AG09309 (cell line): ENCODE results near the gene FOXO6.

ENCODE experiments used
- DNase-seq: peaks from one replicate; pipeline ENCODE4 v3.0.0-alpha.2; 2010; ENCODE audit warnings: low read depth
- H3K4me3 ChIP-seq: 2 replicates; pipeline ENCODE4 v1.5.1; 2011; ENCODE audit warnings: mild to moderate bottlenecking, low read depth, low read length, moderate library complexity; ENCODE audit not compliant: control insufficient read depth
- TF ChIP-seq, protein P1 (sequence below): IDR thresholded peaks from 2 replicates; pipeline ENCODE4 v1.5.1; 2011; ENCODE audit warnings: mild to moderate bottlenecking, low read depth, low read length, inconsistent platforms; ENCODE audit not compliant: insufficient read depth, control insufficient read depth; ENCODE audit errors: missing control alignments

The FOXO6 gene

DNA sequence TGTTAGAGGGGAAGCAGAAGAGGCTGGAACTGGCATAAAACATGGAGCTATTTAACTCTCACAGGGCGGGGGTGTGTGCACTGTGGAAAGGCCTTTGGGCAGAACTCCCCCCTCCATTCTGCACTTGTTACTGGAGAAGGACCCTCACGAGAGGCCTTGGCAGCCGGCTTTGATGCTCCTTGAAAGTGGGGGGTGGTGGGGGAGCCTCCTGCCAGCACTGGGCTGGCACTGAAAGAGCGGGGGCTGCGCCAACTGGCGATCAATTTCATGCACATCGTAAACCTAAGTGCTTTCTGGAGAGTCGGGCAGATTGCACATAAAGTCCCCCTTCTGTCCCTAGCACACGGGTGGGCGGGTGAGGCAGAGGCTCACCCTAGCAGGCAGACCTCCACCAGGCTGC lies 28.9 kb downstream of the FOXO6 start:
- no peak for DNase-seq
- TF ChIP-seq, protein P1, sequence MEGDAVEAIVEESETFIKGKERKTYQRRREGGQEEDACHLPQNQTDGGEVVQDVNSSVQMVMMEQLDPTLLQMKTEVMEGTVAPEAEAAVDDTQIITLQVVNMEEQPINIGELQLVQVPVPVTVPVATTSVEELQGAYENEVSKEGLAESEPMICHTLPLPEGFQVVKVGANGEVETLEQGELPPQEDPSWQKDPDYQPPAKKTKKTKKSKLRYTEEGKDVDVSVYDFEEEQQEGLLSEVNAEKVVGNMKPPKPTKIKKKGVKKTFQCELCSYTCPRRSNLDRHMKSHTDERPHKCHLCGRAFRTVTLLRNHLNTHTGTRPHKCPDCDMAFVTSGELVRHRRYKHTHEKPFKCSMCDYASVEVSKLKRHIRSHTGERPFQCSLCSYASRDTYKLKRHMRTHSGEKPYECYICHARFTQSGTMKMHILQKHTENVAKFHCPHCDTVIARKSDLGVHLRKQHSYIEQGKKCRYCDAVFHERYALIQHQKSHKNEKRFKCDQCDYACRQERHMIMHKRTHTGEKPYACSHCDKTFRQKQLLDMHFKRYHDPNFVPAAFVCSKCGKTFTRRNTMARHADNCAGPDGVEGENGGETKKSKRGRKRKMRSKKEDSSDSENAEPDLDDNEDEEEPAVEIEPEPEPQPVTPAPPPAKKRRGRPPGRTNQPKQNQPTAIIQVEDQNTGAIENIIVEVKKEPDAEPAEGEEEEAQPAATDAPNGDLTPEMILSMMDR = no peak

DNA sequence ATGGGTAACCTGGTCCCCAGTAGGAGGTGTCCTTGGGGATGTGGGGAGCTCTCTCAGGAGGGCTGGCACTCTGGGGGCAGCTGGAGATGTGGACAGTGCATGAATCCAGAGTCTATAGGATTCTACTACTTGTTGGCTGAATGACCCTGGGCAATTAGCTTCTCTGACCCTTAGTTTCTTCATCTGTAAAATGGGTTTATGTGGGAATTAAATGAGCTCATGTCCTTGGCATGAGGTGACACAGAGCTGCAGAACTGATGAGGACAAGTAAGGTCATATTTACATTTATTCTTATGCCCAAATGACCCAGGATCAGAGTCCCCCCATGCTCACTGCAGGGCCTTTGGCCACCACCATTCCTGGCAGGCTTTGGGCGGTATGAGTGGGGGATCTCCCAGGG lies 29.3 kb downstream of the FOXO6 start:
- TF ChIP-seq, protein P1 = no peak
- DNase-seq = no peak
- no peak overlapping the region for H3K4me3 ChIP-seq

More for the DNA sequence above, 28.9 kb downstream of the FOXO6 start:
- no peak overlapping the region for H3K4me3 ChIP-seq

DNA sequence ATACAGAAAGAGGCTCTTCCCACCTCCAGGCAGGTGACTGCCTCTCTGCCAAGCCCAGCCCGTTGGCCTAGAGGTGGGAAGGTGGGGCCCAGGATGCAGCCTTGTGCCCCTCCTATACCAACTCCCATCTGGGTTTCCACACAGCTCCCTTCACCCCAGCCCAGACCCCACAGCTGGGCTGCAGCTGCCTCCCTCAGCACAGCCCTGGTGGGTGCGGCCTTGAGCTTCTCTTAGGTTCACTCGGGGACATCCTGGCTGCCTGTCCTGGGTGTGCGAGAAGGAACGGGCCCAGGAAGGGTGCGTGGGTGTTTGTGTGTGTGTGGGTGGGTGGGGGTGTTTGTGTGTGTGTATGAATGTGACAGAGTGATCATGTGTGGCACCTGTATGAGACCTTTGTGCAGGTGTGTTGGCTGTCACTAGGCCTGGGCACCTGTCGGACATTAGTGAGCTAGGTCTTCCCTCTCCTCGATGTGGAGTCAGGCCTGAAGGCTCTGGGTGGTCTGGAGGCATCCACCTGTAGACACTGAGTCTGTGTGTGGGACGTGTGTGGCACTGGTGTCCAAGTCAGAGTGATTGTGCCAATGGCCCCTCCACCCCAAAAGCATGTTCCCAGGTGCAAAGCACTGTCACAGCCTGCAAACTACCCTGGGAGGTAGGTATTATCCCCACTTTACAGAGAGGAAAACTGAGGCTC lies 30.7 kb downstream of the FOXO6 start:
- DNase-seq = no peak
- TF ChIP-seq, protein P1 = no peak
- H3K4me3 ChIP-seq = no peak overlapping the region

DNA sequence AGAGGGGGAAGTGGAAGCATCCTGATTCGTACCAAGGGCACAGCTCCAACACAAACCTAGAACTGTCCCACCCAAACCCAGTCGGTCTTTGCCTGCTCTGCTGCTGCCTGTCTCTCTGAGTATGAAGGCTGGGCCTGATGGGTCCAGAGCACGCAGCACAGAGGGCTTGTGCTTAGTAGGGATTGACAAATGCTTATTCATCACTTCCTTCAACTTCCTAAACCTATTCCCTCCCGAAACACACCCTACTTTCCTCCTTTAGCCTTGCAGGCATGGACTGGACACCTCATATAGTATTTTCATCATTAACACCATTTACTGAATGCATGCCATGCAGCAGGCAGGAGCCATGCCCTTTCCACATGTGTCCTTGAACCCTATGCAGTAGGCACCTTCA lies 31.3 kb downstream of the FOXO6 start:
- TF ChIP-seq, protein P1 = no peak
- DNase-seq = no peak
- H3K4me3 ChIP-seq = no peak overlapping the region

DNA sequence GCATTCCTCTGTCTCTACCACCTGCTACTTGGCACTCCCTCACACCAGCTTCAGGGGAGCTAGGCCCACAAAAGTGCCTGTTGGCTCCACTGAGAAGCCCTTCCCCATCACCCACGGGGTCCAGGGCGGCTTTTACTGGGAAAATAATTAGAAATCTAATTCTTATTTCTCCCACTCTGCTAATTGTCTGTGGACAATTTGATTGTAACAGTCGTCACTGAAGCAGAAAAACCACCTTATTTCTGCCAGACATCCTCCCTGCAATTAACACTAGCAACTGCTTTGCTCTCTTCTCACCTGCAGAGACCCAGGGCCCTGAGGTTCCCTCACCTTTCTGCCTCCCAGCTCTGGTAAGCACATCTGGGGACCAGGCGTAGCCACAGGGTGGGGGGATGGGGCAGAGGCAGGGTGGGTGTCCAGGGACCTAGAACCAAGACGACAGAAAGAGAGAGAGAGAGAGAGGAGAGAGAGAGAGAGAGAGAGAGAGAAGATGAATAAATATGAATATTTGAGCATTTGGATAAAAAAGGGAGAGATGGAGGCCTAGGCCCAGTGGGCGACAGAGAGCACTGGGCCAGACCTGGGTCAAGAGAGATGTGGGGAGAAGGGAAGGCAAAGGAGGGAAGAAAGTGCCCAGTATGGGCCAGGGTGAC lies 32.6 kb downstream of the FOXO6 start:
- no peak overlapping the region for H3K4me3 ChIP-seq
- TF ChIP-seq, protein P1 = no peak
- DNase-seq = no peak

DNA sequence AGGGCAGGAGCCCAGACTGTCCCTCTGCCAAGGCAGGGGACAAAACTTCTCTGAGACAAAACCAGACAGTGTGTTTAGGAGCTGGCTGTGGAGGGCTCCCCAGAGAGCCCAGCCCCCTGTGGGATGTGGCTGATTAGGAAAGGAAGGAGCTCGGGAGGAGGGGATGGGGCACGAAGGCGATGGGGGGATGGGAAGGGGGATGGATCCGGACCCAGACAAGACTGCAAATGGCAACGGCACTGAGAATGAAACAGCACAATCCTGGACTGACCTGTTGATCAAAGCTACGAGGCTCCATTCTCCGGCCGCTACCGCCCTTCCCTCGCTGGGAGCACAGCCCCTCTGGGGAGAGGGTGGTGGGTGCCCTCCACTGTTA lies 33.1 kb downstream of the FOXO6 start:
- no peak for DNase-seq
- H3K4me3 ChIP-seq = no peak overlapping the region
- TF ChIP-seq, protein P1 = no peak
